IMR-90 (cell line): ENCODE data around the gene MAP3K13. TPM values are rescaled to one million over a fixed set of nuclear protein-coding genes. Genes with fewer than 3 reads are reported as not detected.

Source experiments
- ATAC-seq: fragments of 200-7000 bp; cut with Tn5 transposase; 2 replicates; pipeline ENCODE4 v1.9.1; 2020; ENCODE audit warnings: low read depth, mild to moderate bottlenecking, moderate library complexity
- BruUV-seq: library from RNA; stranded (reverse); fragments of 400-500 nt; replicated peaks from 2 replicates; lab custom pipeline; 2021; lab: Mats Ljungman, UMichigan
- CTCF ChIA-PET: fragments of 300-600 bp; formaldehyde crosslinking; extraction: SDS; loops from one replicate; lab custom pipeline; 2021; ENCODE audit warnings: antibody characterized with exemption; lab: Yijun Ruan, JAX
- POLR2A ChIA-PET: fragments of 300-600 bp; sonication (Branson Sonifier 250); formaldehyde crosslinking; loops from one replicate; lab custom pipeline; 2022; ENCODE audit warnings: antibody characterized with exemption; ENCODE audit not compliant: unreplicated experiment; lab: Charles Lee
- DNase-seq: peaks from one replicate; pipeline ENCODE4 v3.0.0; 2013
- H2AFZ ChIP-seq: replicated peaks from 2 replicates; pipeline ENCODE3; 2013; ENCODE audit warnings: low read length, mild to moderate bottlenecking; ENCODE audit not compliant: poor library complexity
- H2AK5ac ChIP-seq: 2 replicates; pipeline ENCODE4 v1.6.1; 2013; ENCODE audit warnings: low read depth, low read length, inconsistent platforms
- H2AK9ac ChIP-seq: replicated peaks from 2 replicates; pipeline ENCODE3; 2013; ENCODE audit warnings: mild to moderate bottlenecking, low read depth, low read length, moderate library complexity; ENCODE audit not compliant: poor library complexity
- H2BK120ac ChIP-seq: 2 replicates; pipeline ENCODE4 v1.6.1; 2013; ENCODE audit warnings: low read depth, low read length, inconsistent platforms
- H2BK15ac ChIP-seq: 3 replicates; pipeline ENCODE4 v1.6.1; 2013; ENCODE audit warnings: low read depth, low read length, inconsistent platforms
- H2BK20ac ChIP-seq: 2 replicates; pipeline ENCODE4 v1.6.1; 2013; ENCODE audit warnings: low read depth, mild to moderate bottlenecking, inconsistent platforms, low read length, moderate library complexity
- H2BK5ac ChIP-seq: 2 replicates; pipeline ENCODE4 v1.6.1; 2013; ENCODE audit warnings: mild to moderate bottlenecking, low read depth, low read length, inconsistent platforms; ENCODE audit not compliant: poor library complexity, severe bottlenecking
- H3K14ac ChIP-seq: replicated peaks from 2 replicates; pipeline ENCODE4 v1.6.1; 2013; ENCODE audit warnings: low read depth, low read length, inconsistent platforms
- H3K18ac ChIP-seq: 2 replicates; pipeline ENCODE4 v1.6.1; 2013; ENCODE audit warnings: low read depth, low read length, control low read depth
- H3K23ac ChIP-seq: 2 replicates; pipeline ENCODE4 v1.6.1; 2013; ENCODE audit warnings: low read depth, low read length, inconsistent platforms
- H3K27ac ChIP-seq: 2 replicates; pipeline ENCODE4 v1.5.1; 2013; ENCODE audit warnings: mild to moderate bottlenecking, control low read depth, low read length; ENCODE audit not compliant: insufficient read depth
- H3K27me3 ChIP-seq: 2 replicates; pipeline ENCODE4 v1.6.1; 2013; ENCODE audit warnings: low read length; ENCODE audit not compliant: control insufficient read depth, insufficient read depth
- H3K36me3 ChIP-seq: 2 replicates; pipeline ENCODE4 v1.6.1; 2013; ENCODE audit warnings: low read length, mixed read lengths; ENCODE audit not compliant: control insufficient read depth, insufficient read depth
- H3K4ac ChIP-seq: 2 replicates; pipeline ENCODE4 v1.6.1; 2013; ENCODE audit warnings: low read depth, low read length, inconsistent platforms
- H3K4me1 ChIP-seq: 2 replicates; pipeline ENCODE4 v1.6.1; 2013; ENCODE audit warnings: low read length, mixed read lengths; ENCODE audit not compliant: control insufficient read depth, insufficient read depth
- H3K4me2 ChIP-seq: 2 replicates; pipeline ENCODE4 v1.6.1; 2013; ENCODE audit warnings: low read depth, mild to moderate bottlenecking, control low read depth, low read length, moderate library complexity
- H3K4me3 ChIP-seq: 2 replicates; pipeline ENCODE4 v1.5.1; 2013; ENCODE audit warnings: low read depth, mild to moderate bottlenecking, control low read depth, low read length, moderate library complexity; ENCODE audit not compliant: insufficient read depth
- H3K56ac ChIP-seq: 2 replicates; pipeline ENCODE4 v1.6.1; 2013; ENCODE audit warnings: low read length, inconsistent platforms; ENCODE audit not compliant: insufficient read depth; ENCODE audit errors: extremely low read depth
- H3K79me1 ChIP-seq, 2 experiments: 2 replicates each; pipeline ENCODE4 v1.6.1; 2013; ENCODE audit warnings: low read length in 2 of 2, inconsistent platforms in 1 of 2, low read depth in 1 of 2
- H3K9ac ChIP-seq: 2 replicates; pipeline ENCODE4 v1.6.1; 2013; ENCODE audit warnings: low read depth, low read length, control low read depth
- H3K9me1 ChIP-seq: 2 replicates; pipeline ENCODE4 v1.6.1; 2013; ENCODE audit warnings: low read length, inconsistent platforms; ENCODE audit not compliant: insufficient read depth
- H3K9me3 ChIP-seq: 2 replicates; pipeline ENCODE4 v1.6.1; 2013; ENCODE audit warnings: low read length; ENCODE audit not compliant: control insufficient read depth, insufficient read depth
- H4K20me1 ChIP-seq: 2 replicates; pipeline ENCODE4 v1.6.1; 2013; ENCODE audit warnings: low read length, inconsistent platforms; ENCODE audit not compliant: insufficient read depth
- H4K5ac ChIP-seq: 2 replicates; pipeline ENCODE4 v1.6.1; 2013; ENCODE audit warnings: mild to moderate bottlenecking, low read depth, low read length, control low read depth
- H4K8ac ChIP-seq, 2 experiments: 2 replicates each; pipeline ENCODE4 v1.6.1; 2013; ENCODE audit warnings: low read depth in 2 of 2, low read length in 2 of 2, control low read depth in 1 of 2, inconsistent platforms in 1 of 2
- H4K91ac ChIP-seq: 2 replicates; pipeline ENCODE4 v1.6.1; 2013; ENCODE audit warnings: low read depth, low read length, inconsistent platforms; ENCODE audit not compliant: insufficient read depth
- BHLHE40 ChIP-seq: fragments of 150-350 bp; IDR thresholded peaks from 2 replicates; pipeline ENCODE4 v1.6.1; 2016; ENCODE audit warnings: mild to moderate bottlenecking, low read depth, low read length
- CEBPB ChIP-seq: IDR thresholded peaks from 2 replicates; pipeline ENCODE4 v1.6.1; 2012; ENCODE audit warnings: low read depth, low read length, improper control_type of control experiment
- CHD1 ChIP-seq: IDR thresholded peaks from 2 replicates; pipeline ENCODE4 v1.6.1; 2012; ENCODE audit warnings: low read depth, low read length, improper control_type of control experiment
- FOS ChIP-seq: fragments of 150-350 bp; IDR thresholded peaks from 2 replicates; pipeline ENCODE4 v1.6.1; 2016; ENCODE audit warnings: low read depth, low read length
- MAFK ChIP-seq: IDR thresholded peaks from 2 replicates; pipeline ENCODE4 v1.6.1; 2012; ENCODE audit warnings: low read depth, low read length, improper control_type of control experiment
- MAZ ChIP-seq: IDR thresholded peaks from 2 replicates; pipeline ENCODE4 v1.6.1; 2012; ENCODE audit warnings: low read depth, mild to moderate bottlenecking, low read length, improper control_type of control experiment, moderate library complexity, borderline replicate concordance
- MXI1 ChIP-seq: IDR thresholded peaks from 2 replicates; pipeline ENCODE4 v1.6.1; 2012; ENCODE audit warnings: low read depth, mild to moderate bottlenecking, low read length, moderate library complexity, borderline replicate concordance
- NFE2L2 ChIP-seq: fragments of 150-350 bp; IDR thresholded peaks from 2 replicates; pipeline ENCODE4 v1.6.1; 2016; ENCODE audit warnings: low read depth, mild to moderate bottlenecking, low read length
- POLR2A ChIP-seq: IDR thresholded peaks from 2 replicates; pipeline ENCODE4 v1.6.1; 2012; ENCODE audit warnings: mild to moderate bottlenecking, low read depth, low read length
- RAD21 ChIP-seq: IDR thresholded peaks from 2 replicates; pipeline ENCODE4 v1.6.1; 2012; ENCODE audit warnings: low read length, improper control_type of control experiment
- RCOR1 ChIP-seq: IDR thresholded peaks from 2 replicates; pipeline ENCODE4 v1.6.1; 2012; ENCODE audit warnings: mild to moderate bottlenecking, low read length, improper control_type of control experiment; ENCODE audit not compliant: insufficient replicate concordance
- RFX5 ChIP-seq: IDR thresholded peaks from 2 replicates; pipeline ENCODE4 v1.8.0; 2012; ENCODE audit warnings: low read depth, mild to moderate bottlenecking, low read length, moderate library complexity
- SMC3 ChIP-seq: fragments of 150-350 bp; IDR thresholded peaks from 2 replicates; pipeline ENCODE4 v1.6.1; 2016; ENCODE audit warnings: low read depth, mild to moderate bottlenecking, antibody characterized with exemption, low read length, moderate library complexity
- WGBS, 2 experiments: methylation state at CpG; one replicate each; pipeline versions ENCODE4 v1.1.5 to v1.1.7; 2013; ENCODE audit warnings: missing lambda C conversion rate in 2 of 2; ENCODE audit not compliant: insufficient read length in 1 of 2; ENCODE audit errors: extremely low coverage in 2 of 2; 5-methylcytosine and 5-hydroxymethylcytosine counted together
- dilution Hi-C: fragments of 300-500 bp; cut with HindIII; formaldehyde crosslinking; loops from one replicate; pipeline ENCODE4 v1.14.3; 2018; ENCODE audit warnings: low sequenced_read_pairs; ENCODE audit not compliant: unreplicated experiment
- in situ Hi-C: fragments of 300-500 bp; cut with MboI; formaldehyde crosslinking; loops from 3 replicates; pipeline ENCODE4 v1.14.3; 2019; ENCODE audit warnings: low sequenced_read_pairs, inconsistent platforms, mixed read lengths
- intact Hi-C: fragments of 100-400 bp; cut with micrococcal nuclease; formaldehyde crosslinking; loops from 2 replicates; pipeline ENCODE4 v1.10.0; 2022
- polyA plus RNA-seq, 3 experiments: library from polyadenylated mRNA; depleted of rRNA; stranded (reverse); fragments of >200 nt; gene quantifications; 2 replicates each; pipeline ENCODE4 v1.2.3, GENCODE V29; 2012; ENCODE audit warnings: low replicate concordance in 1 of 3
- total RNA-seq: library from RNA; depleted of rRNA; stranded (reverse); fragments of >200 nt; gene quantifications from 2 replicates; pipeline ENCODE4 v1.2.3, GENCODE V29; 2012
- TF ChIP-seq, protein P1 (sequence below): fragments of 150-350 bp; IDR thresholded peaks from 2 replicates; pipeline ENCODE4 v1.6.1; 2016; ENCODE audit warnings: low read depth, mild to moderate bottlenecking, low read length, moderate library complexity, borderline replicate concordance
- TF ChIP-seq, protein P2 (sequence below): conservative IDR thresholded peaks from 2 replicates; pipeline ENCODE4 v1.5.1; 2012; ENCODE audit warnings: mild to moderate bottlenecking, low read depth, low read length, improper control_type of control experiment
- TF ChIP-seq, protein P3 (sequence below): fragments of 150-350 bp; IDR thresholded peaks from 2 replicates; pipeline ENCODE4 v1.6.1; 2017; ENCODE audit warnings: mild to moderate bottlenecking, antibody characterized with exemption, low read length, low read depth

The MAP3K13 gene
- total and polyA plus RNA-seq, 2 of the 4 experiments (the other 2 are of a cell fraction) = 9.9 to 17.6 TPM

DNA sequence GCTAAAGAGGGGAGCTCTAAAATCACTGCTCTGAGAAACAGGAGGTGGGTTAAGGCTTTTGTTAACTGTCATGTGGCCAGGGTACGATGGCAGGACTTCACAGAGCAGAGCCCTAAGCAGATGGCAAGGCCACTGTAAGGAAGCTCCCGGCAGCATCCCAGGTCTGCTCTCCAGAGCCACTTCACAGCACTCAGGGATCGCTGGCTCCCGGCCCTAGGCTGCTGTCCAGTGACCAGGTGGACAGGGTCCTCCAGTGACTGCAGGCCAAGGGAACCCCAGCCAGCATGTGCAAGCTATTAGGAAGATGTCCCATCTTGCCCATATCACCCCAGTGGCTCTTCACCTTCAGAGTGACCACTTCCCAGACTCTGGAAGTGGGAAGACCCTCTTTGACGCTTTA lies 125.5 kb downstream of the MAP3K13 start:
- Histone ChIP-seq H3K4me1 (no peaks in the 10 kb centered on the region), H2BK20ac (no peak overlapping the region), H4K20me1 (no peaks in the 10 kb centered on the region), H3K36me3 (peaks cover 11% of the 10 kb centered on the region), H3K9me1 (no peaks in the 10 kb centered on the region; the same call in 1 of the 2 replicates), H3K23ac (no peak overlapping the region), H3K27ac (no peak overlapping the region), H3K4me2 (no peak overlapping the region), H4K5ac (no peak overlapping the region), H3K4ac (no peak overlapping the region), H2BK120ac (no peak overlapping the region), H2AK5ac (no peak overlapping the region), H2AK9ac (no peak overlapping the region), H3K79me1 (peaks cover 0 to 4% of the 10 kb centered on the region in 2 experiments; a peak in 1 of 4 replicates), H3K9ac (no peak overlapping the region), H3K4me3 (no peak overlapping the region), H3K27me3 (no peaks in the 10 kb centered on the region), H3K9me3 (no peaks in the 10 kb centered on the region), H4K91ac (no peak overlapping the region), H3K14ac (no peak overlapping the region), H3K56ac (no peak overlapping the region), H2AFZ (no peak overlapping the region), H2BK15ac (no peak overlapping the region), H3K18ac (no peak overlapping the region), H4K8ac (no peak overlapping the region), H2BK5ac (no peak overlapping the region)
- CTCF ChIA-PET = no interaction called here
- BruUV-seq = no TSS peak
- ATAC-seq (no peak), DNase-seq (no peak)
- dilution Hi-C loops = no loop called here
- in situ Hi-C loops = no loop called here
- WGBS, 2 experiments = 87% methylated on average over 3 of the region's 5 CpGs; no CpG with 5 or more reads in 1 of the 2 experiments
- intact Hi-C loops = no loop called here
- no peak for TF ChIP-seq CEBPB
- no peak for TF ChIP-seq RAD21
- TF ChIP-seq RFX5 = no peak
- no peak for TF ChIP-seq FOS
- TF ChIP-seq, protein P1, sequence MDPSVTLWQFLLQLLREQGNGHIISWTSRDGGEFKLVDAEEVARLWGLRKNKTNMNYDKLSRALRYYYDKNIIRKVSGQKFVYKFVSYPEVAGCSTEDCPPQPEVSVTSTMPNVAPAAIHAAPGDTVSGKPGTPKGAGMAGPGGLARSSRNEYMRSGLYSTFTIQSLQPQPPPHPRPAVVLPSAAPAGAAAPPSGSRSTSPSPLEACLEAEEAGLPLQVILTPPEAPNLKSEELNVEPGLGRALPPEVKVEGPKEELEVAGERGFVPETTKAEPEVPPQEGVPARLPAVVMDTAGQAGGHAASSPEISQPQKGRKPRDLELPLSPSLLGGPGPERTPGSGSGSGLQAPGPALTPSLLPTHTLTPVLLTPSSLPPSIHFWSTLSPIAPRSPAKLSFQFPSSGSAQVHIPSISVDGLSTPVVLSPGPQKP = no peak
- TF ChIP-seq, protein P2, sequence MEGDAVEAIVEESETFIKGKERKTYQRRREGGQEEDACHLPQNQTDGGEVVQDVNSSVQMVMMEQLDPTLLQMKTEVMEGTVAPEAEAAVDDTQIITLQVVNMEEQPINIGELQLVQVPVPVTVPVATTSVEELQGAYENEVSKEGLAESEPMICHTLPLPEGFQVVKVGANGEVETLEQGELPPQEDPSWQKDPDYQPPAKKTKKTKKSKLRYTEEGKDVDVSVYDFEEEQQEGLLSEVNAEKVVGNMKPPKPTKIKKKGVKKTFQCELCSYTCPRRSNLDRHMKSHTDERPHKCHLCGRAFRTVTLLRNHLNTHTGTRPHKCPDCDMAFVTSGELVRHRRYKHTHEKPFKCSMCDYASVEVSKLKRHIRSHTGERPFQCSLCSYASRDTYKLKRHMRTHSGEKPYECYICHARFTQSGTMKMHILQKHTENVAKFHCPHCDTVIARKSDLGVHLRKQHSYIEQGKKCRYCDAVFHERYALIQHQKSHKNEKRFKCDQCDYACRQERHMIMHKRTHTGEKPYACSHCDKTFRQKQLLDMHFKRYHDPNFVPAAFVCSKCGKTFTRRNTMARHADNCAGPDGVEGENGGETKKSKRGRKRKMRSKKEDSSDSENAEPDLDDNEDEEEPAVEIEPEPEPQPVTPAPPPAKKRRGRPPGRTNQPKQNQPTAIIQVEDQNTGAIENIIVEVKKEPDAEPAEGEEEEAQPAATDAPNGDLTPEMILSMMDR = no peak
- no peak for TF ChIP-seq CHD1
- no peak for TF ChIP-seq SMC3
- no peak for TF ChIP-seq RCOR1
- TF ChIP-seq POLR2A = no peak
- TF ChIP-seq MXI1 = no peak
- no peak for TF ChIP-seq NFE2L2
- TF ChIP-seq, protein P3, sequence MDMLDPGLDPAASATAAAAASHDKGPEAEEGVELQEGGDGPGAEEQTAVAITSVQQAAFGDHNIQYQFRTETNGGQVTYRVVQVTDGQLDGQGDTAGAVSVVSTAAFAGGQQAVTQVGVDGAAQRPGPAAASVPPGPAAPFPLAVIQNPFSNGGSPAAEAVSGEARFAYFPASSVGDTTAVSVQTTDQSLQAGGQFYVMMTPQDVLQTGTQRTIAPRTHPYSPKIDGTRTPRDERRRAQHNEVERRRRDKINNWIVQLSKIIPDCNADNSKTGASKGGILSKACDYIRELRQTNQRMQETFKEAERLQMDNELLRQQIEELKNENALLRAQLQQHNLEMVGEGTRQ = no peak
- no peak for TF ChIP-seq MAZ
- no peak for TF ChIP-seq MAFK
- TF ChIP-seq BHLHE40 = no peak
- POLR2A ChIA-PET = no interaction called here
